WTC11 (cell line): ENCODE data around the gene ABCB8. TPM values are rescaled to one million over a fixed set of nuclear protein-coding genes. Genes with fewer than 3 reads are reported as not detected.

ENCODE experiments used
- ATAC-seq: fragments of 200-7000 bp; cut with Tn5 transposase; 2 replicates; pipeline ENCODE4 v1.10.0; 2021; ENCODE audit warnings: mild to moderate bottlenecking, moderate library complexity
- CTCF ChIA-PET: fragments of 300-600 bp; sonication (Branson Sonifier 250); formaldehyde crosslinking; loops from one replicate; lab custom pipeline; 2021; ENCODE audit warnings: antibody characterized with exemption; lab: Charles Lee
- POLR2A ChIA-PET: fragments of 350-600 bp; sonication (Branson Sonifier 250); formaldehyde crosslinking; loops from one replicate; lab custom pipeline; 2021; ENCODE audit warnings: antibody characterized with exemption; lab: Charles Lee
- DNase-seq: peaks from one replicate; pipeline ENCODE4 v3.0.0; 2021; ENCODE audit warnings: low spot score
- H3K27ac Mint-ChIP-seq: 2 replicates; pipeline ENCODE4 v1.8.0; 2021; ENCODE audit warnings: mixed read lengths
- H3K27me3 Mint-ChIP-seq: 2 replicates; pipeline ENCODE4 v1.8.0; 2021; ENCODE audit warnings: low read depth, mild to moderate bottlenecking, moderate library complexity, mixed read lengths
- H3K36me3 Mint-ChIP-seq: 2 replicates; pipeline ENCODE4 v1.8.0; 2021; ENCODE audit warnings: mixed read lengths
- H3K4me1 Mint-ChIP-seq: 2 replicates; pipeline ENCODE4 v1.8.0; 2022; ENCODE audit warnings: mixed read lengths
- H3K4me3 Mint-ChIP-seq: 2 replicates; pipeline ENCODE4 v1.8.0; 2021; ENCODE audit warnings: mild to moderate bottlenecking, moderate library complexity, mixed read lengths
- H3K9me3 Mint-ChIP-seq: 2 replicates; pipeline ENCODE4 v1.8.0; 2021; ENCODE audit warnings: mixed read lengths
- CREM ChIP-seq: sonication (generic); formaldehyde crosslinking; IDR thresholded peaks from 2 replicates; pipeline ENCODE4 v1.8.1; 2022; ENCODE audit warnings: mild to moderate bottlenecking, missing genetic modification reagents, moderate library complexity
- EMX1 ChIP-seq: fragments of 250-450 bp; sonication (Bioruptor Pico); IDR thresholded peaks from 2 replicates; pipeline ENCODE4 v1.8.0; 2021; ENCODE audit warnings: mild to moderate bottlenecking
- GABPB1 ChIP-seq: sonication (generic); formaldehyde crosslinking; IDR thresholded peaks from 2 replicates; pipeline ENCODE4 v1.8.1; 2023; ENCODE audit warnings: mild to moderate bottlenecking, missing genetic modification reagents
- IRF2 ChIP-seq: sonication (generic); formaldehyde crosslinking; IDR thresholded peaks from 2 replicates; pipeline ENCODE4 v1.8.0; 2022; ENCODE audit warnings: low read depth, missing genetic modification reagents, borderline replicate concordance
- JAZF1 ChIP-seq: fragments of 250-450 bp; sonication (Bioruptor Pico); IDR thresholded peaks from 2 replicates; pipeline ENCODE4 v1.9.0; 2021; ENCODE audit warnings: moderate library complexity, mild to moderate bottlenecking, inconsistent platforms
- NFYB ChIP-seq: sonication (generic); formaldehyde crosslinking; conservative IDR thresholded peaks from 2 replicates; pipeline ENCODE4 v1.8.0; 2022; ENCODE audit warnings: low read depth, missing genetic modification reagents
- RORB ChIP-seq: fragments of 250-450 bp; sonication (Bioruptor Pico); IDR thresholded peaks from 2 replicates; pipeline ENCODE4 v1.9.0; 2021; ENCODE audit warnings: mild to moderate bottlenecking
- ZBTB21 ChIP-seq: sonication (generic); formaldehyde crosslinking; IDR thresholded peaks from 2 replicates; pipeline ENCODE4 v1.8.1; 2023; ENCODE audit warnings: mild to moderate bottlenecking, missing genetic modification reagents, borderline replicate concordance
- ZNF121 ChIP-seq: sonication (generic); formaldehyde crosslinking; IDR thresholded peaks from 2 replicates; pipeline ENCODE4 v1.8.0; 2023; ENCODE audit warnings: missing genetic modification reagents
- ZNF138 ChIP-seq: sonication (generic); formaldehyde crosslinking; conservative IDR thresholded peaks from 2 replicates; pipeline ENCODE4 v1.8.1; 2022; ENCODE audit warnings: mild to moderate bottlenecking, moderate library complexity, missing genetic modification reagents
- ZNF317 ChIP-seq: sonication (generic); formaldehyde crosslinking; IDR thresholded peaks from 2 replicates; pipeline ENCODE4 v1.8.1; 2023; ENCODE audit warnings: low read depth, mild to moderate bottlenecking, moderate library complexity, missing genetic modification reagents, borderline replicate concordance
- total RNA-seq: library from RNA; stranded (reverse); gene quantifications from 3 replicates; pipeline ENCODE4 v1.2.3, GENCODE V29; 2021
- TF ChIP-seq, protein P1 (sequence below): sonication (generic); formaldehyde crosslinking; IDR thresholded peaks from 2 replicates; pipeline ENCODE4 v1.8.1; 2022; ENCODE audit warnings: low read depth, mild to moderate bottlenecking, moderate library complexity, missing genetic modification reagents, borderline replicate concordance
- TF ChIP-seq, protein P2 (sequence below): sonication (generic); formaldehyde crosslinking; IDR thresholded peaks from 2 replicates; pipeline ENCODE4 v1.8.1; 2022; ENCODE audit warnings: mild to moderate bottlenecking, missing genetic modification reagents, moderate library complexity, borderline replicate concordance
- TF ChIP-seq, protein P3 (sequence below): sonication (generic); formaldehyde crosslinking; IDR thresholded peaks from 2 replicates; pipeline ENCODE4 v1.8.1; 2023; ENCODE audit warnings: mild to moderate bottlenecking, missing genetic modification reagents
- TF ChIP-seq, protein P4 (sequence below): sonication (generic); formaldehyde crosslinking; conservative IDR thresholded peaks from 2 replicates; pipeline ENCODE4 v1.8.1; 2023; ENCODE audit warnings: mild to moderate bottlenecking, low read depth, missing genetic modification reagents, moderate library complexity
- TF ChIP-seq, protein P5 (sequence below): sonication (generic); formaldehyde crosslinking; IDR thresholded peaks from 2 replicates; pipeline ENCODE4 v1.8.0; 2022; ENCODE audit warnings: mild to moderate bottlenecking, missing genetic modification reagents
- TF ChIP-seq, protein P6 (sequence below): fragments of 250-450 bp; sonication (Bioruptor Pico); IDR thresholded peaks from 2 replicates; pipeline ENCODE4 v2.1.2; 2022; ENCODE audit warnings: mild to moderate bottlenecking, moderate library complexity
- TF ChIP-seq, protein P7 (sequence below): sonication (generic); formaldehyde crosslinking; IDR thresholded peaks from 2 replicates; pipeline ENCODE4 v1.8.0; 2022; ENCODE audit warnings: mild to moderate bottlenecking, missing genetic modification reagents
- TF ChIP-seq, protein P8 (sequence below): sonication (generic); formaldehyde crosslinking; IDR thresholded peaks from 2 replicates; pipeline ENCODE4 v1.8.1; 2023; ENCODE audit warnings: mild to moderate bottlenecking, missing genetic modification reagents, moderate library complexity

ABCB8 gene
- total RNA-seq, 1 experiment from 2014 or later: 35.9 TPM

DNA sequence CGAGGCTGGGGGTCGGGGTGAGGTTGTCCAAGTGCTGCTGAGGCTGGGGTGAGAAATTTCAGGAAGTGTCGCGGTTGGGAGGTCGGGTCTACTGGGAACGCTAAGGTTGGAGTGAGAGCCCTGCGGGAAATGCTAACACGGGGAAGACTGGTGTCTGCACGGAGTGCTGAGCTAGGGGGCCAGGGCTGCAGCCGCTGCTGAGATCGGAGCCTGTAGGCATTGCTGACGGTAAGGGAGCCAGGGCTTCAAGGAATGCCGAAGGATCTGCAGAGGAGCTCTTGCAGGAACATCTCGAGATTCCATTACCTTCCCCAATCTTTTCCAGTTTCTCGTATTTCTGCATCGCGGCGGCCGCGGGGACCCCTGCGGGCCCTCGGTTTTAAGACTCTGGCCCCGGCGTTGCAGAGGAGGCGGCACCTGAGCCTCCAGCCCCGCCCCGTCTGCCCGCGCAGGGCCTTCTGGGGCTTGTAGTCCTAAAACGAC lies 29.3 kb downstream of the ABCB8 start, which contains the start of gene CDK5:
CDK5 (minus strand) TSS at position 392 of the 483 bp plus-strand sequence; CDS start at position 343, 49 bp downstream.
- Mint-ChIP-seq H3K36me3 (no peaks in the 10 kb centered on the region; the same call in 1 of the 2 replicates), H3K4me3 (peak within 1 kb of the TSS; percentile 98), H3K9me3 (no peaks in the 10 kb centered on the region), H3K27me3 (peaks cover 10% of the 10 kb centered on the region), H3K27ac (peak within 1 kb of the TSS; percentile 93), H3K4me1 (peaks cover 40% of the 10 kb centered on the region)
- ChIA-PET POLR2A (interaction anchor here (0.6 kb wide), 1 partner anchor 1975 kb away, joined by 3 read pairs; no protein-coding TSS in a partner anchor), CTCF (interaction anchor here (0.9 to 2.7 kb wide), 10 partner anchors 10 to 65 kb away, joined by 3 to 22 read pairs (median 7); partner anchors contain the start of gene ABCB8)
- DNase-seq (no peak), ATAC-seq (peak; percentile 2)
- TF ChIP-seq, protein P1, sequence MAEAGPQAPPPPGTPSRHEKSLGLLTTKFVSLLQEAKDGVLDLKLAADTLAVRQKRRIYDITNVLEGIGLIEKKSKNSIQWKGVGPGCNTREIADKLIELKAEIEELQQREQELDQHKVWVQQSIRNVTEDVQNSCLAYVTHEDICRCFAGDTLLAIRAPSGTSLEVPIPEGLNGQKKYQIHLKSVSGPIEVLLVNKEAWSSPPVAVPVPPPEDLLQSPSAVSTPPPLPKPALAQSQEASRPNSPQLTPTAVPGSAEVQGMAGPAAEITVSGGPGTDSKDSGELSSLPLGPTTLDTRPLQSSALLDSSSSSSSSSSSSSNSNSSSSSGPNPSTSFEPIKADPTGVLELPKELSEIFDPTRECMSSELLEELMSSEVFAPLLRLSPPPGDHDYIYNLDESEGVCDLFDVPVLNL: no peak
- TF ChIP-seq, protein P2, sequence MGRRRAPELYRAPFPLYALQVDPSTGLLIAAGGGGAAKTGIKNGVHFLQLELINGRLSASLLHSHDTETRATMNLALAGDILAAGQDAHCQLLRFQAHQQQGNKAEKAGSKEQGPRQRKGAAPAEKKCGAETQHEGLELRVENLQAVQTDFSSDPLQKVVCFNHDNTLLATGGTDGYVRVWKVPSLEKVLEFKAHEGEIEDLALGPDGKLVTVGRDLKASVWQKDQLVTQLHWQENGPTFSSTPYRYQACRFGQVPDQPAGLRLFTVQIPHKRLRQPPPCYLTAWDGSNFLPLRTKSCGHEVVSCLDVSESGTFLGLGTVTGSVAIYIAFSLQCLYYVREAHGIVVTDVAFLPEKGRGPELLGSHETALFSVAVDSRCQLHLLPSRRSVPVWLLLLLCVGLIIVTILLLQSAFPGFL: no peak
- TF ChIP-seq, protein P3, sequence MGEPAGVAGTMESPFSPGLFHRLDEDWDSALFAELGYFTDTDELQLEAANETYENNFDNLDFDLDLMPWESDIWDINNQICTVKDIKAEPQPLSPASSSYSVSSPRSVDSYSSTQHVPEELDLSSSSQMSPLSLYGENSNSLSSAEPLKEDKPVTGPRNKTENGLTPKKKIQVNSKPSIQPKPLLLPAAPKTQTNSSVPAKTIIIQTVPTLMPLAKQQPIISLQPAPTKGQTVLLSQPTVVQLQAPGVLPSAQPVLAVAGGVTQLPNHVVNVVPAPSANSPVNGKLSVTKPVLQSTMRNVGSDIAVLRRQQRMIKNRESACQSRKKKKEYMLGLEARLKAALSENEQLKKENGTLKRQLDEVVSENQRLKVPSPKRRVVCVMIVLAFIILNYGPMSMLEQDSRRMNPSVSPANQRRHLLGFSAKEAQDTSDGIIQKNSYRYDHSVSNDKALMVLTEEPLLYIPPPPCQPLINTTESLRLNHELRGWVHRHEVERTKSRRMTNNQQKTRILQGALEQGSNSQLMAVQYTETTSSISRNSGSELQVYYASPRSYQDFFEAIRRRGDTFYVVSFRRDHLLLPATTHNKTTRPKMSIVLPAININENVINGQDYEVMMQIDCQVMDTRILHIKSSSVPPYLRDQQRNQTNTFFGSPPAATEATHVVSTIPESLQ (CRISPR knock-in tag): no peak
- TF ChIP-seq RORB (CRISPR knock-in tag): no peak
- TF ChIP-seq, protein P4, sequence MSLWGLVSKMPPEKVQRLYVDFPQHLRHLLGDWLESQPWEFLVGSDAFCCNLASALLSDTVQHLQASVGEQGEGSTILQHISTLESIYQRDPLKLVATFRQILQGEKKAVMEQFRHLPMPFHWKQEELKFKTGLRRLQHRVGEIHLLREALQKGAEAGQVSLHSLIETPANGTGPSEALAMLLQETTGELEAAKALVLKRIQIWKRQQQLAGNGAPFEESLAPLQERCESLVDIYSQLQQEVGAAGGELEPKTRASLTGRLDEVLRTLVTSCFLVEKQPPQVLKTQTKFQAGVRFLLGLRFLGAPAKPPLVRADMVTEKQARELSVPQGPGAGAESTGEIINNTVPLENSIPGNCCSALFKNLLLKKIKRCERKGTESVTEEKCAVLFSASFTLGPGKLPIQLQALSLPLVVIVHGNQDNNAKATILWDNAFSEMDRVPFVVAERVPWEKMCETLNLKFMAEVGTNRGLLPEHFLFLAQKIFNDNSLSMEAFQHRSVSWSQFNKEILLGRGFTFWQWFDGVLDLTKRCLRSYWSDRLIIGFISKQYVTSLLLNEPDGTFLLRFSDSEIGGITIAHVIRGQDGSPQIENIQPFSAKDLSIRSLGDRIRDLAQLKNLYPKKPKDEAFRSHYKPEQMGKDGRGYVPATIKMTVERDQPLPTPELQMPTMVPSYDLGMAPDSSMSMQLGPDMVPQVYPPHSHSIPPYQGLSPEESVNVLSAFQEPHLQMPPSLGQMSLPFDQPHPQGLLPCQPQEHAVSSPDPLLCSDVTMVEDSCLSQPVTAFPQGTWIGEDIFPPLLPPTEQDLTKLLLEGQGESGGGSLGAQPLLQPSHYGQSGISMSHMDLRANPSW (CRISPR knock-in tag): no peak
- no peak for TF ChIP-seq CREM (CRISPR knock-in tag)
- no peak for TF ChIP-seq GABPB1 (CRISPR knock-in tag)
- no peak for TF ChIP-seq ZNF121 (CRISPR knock-in tag)
- no peak for TF ChIP-seq ZNF317 (CRISPR knock-in tag)
- TF ChIP-seq, protein P5, sequence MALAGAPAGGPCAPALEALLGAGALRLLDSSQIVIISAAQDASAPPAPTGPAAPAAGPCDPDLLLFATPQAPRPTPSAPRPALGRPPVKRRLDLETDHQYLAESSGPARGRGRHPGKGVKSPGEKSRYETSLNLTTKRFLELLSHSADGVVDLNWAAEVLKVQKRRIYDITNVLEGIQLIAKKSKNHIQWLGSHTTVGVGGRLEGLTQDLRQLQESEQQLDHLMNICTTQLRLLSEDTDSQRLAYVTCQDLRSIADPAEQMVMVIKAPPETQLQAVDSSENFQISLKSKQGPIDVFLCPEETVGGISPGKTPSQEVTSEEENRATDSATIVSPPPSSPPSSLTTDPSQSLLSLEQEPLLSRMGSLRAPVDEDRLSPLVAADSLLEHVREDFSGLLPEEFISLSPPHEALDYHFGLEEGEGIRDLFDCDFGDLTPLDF (CRISPR knock-in tag): no peak
- TF ChIP-seq EMX1 (CRISPR knock-in tag): no peak
- no peak for TF ChIP-seq ZNF138 (CRISPR knock-in tag)
- TF ChIP-seq NFYB (CRISPR knock-in tag): no peak
- TF ChIP-seq, protein P6, sequence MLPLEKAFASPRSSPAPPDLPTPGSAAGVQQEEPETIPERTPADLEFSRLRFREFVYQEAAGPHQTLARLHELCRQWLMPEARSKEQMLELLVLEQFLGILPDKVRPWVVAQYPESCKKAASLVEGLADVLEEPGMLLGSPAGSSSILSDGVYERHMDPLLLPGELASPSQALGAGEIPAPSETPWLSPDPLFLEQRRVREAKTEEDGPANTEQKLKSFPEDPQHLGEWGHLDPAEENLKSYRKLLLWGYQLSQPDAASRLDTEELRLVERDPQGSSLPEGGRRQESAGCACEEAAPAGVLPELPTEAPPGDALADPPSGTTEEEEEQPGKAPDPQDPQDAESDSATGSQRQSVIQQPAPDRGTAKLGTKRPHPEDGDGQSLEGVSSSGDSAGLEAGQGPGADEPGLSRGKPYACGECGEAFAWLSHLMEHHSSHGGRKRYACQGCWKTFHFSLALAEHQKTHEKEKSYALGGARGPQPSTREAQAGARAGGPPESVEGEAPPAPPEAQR: no peak
- TF ChIP-seq, protein P7, sequence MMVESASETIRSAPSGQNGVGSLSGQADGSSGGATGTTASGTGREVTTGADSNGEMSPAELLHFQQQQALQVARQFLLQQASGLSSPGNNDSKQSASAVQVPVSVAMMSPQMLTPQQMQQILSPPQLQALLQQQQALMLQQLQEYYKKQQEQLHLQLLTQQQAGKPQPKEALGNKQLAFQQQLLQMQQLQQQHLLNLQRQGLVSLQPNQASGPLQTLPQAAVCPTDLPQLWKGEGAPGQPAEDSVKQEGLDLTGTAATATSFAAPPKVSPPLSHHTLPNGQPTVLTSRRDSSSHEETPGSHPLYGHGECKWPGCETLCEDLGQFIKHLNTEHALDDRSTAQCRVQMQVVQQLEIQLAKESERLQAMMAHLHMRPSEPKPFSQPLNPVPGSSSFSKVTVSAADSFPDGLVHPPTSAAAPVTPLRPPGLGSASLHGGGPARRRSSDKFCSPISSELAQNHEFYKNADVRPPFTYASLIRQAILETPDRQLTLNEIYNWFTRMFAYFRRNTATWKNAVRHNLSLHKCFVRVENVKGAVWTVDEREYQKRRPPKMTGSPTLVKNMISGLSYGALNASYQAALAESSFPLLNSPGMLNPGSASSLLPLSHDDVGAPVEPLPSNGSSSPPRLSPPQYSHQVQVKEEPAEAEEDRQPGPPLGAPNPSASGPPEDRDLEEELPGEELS (CRISPR knock-in tag): no peak
- no peak for TF ChIP-seq IRF2 (CRISPR knock-in tag)
- no peak for TF ChIP-seq ZBTB21 (CRISPR knock-in tag)
- TF ChIP-seq, protein P8, sequence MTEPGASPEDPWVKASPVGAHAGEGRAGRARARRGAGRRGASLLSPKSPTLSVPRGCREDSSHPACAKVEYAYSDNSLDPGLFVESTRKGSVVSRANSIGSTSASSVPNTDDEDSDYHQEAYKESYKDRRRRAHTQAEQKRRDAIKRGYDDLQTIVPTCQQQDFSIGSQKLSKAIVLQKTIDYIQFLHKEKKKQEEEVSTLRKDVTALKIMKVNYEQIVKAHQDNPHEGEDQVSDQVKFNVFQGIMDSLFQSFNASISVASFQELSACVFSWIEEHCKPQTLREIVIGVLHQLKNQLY: no peak
- TF ChIP-seq JAZF1: no peak
